GM18526 (cell line): ENCODE data around the gene DENND1A.

Experiments used
- POLR2A ChIP-seq: IDR thresholded peaks from 3 replicates; pipeline ENCODE4 v1.6.1; 2011; ENCODE audit not compliant: insufficient read length; ENCODE audit errors: extremely low read depth

Gene DENND1A

DNA sequence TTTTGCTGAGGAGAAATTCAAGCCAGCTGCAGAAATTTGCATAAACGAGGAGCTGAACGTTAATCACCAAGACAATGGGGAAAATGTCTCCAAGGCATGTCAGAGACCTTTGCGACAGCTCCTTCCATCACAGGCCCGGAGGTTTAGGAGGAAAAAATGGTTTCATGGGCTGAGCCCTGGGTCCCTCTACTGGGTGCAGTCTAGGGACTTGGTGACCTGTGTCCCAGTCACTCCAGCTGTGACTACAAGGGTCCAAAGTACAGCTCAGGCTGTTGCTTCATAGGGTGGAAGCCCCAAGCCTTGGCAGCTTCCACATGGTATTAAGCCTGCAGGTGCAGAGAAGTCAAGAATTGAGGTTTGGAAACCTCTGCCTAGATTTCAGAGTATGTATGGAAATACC, 207.5 kb downstream of the DENND1A start:
- TF ChIP-seq POLR2A = no peak

DNA sequence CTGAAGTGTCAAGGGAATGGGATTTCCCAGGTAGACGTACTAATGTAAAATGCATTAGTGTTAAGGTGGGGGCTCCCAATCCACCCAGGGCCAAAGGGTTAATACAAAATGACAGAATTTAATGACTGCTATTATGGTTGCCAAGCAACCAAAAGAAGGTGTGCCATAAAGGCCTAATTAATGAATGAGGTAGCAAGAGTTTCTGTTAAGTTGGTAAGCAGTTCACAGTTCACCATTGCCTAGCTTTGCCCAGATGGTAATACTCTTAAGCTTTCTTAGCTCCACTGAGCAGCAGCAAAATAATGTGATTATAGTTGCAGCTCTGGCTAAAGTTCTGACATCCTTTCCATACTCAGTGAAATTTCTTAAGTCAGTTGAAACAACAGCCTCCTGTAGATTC, 211.7 kb downstream of the DENND1A start:
- no peak for TF ChIP-seq POLR2A

- TF ChIP-seq POLR2A = no peak
Measured at GRCh38 chr9:123717581-123718175, 212.2 kb downstream of the DENND1A start.

GRCh38 chr9:123716339-123716945, 213.5 kb downstream of the DENND1A start:
- no peak for TF ChIP-seq POLR2A

GRCh38 chr9:123715258-123715657, 214.7 kb downstream of the DENND1A start:
- TF ChIP-seq POLR2A = no peak

DNA sequence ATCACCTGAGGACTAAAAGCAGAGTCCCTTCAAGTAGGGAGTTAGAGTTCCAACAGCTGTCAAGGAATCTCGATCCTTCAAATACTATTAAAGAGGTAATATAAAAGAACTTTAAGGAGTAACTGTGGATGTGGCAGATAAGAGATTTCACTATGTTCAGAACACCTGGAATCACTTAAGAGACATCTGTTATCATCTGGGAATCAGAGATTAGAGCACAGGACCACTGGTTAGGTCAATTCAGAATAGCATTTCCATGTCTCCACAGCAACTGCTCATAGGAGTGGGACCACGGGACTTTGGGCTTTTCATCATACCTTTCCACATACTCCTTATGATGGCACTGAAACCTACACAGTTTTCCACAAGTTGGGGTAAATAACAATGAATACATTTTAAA, 216.6 kb downstream of the DENND1A start:
- no peak for TF ChIP-seq POLR2A

DNA sequence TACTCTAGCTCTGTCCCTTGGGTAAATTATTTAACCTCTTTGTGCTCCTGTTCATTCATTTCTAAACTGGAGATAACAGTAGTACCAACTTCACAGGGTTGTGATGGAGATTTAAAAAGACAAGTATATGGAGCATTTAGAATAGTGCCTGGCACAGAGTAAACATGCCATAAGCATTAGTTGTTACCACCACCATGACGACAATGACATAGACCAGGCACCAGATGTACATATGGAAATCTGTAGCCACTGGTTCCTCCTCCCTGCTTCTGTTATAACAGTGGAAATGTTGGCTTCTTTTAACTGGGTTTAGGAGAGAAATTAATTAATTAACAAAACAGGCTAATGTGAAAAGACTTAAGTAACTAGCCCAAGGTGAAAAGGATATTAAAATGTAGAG, 217.5 kb downstream of the DENND1A start:
- TF ChIP-seq POLR2A = no peak

DNA sequence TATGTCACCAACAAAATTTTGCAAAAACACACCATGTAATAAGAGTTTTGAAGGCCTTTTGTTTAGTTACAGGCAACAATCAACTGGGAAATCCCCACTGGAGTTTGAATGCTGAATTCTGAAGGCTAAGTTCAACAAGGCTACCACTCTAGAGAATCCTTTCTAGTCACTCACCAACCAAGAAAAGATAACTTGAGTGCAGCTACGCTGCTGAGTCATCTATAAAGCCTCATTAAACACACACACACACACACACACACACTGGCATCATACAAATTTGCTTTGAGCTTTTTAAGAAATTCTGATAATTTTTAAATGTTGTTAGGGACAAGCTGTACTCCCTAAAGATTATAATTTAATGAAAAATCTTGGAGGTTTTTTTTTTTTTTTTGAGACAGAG, 219.6 kb downstream of the DENND1A start:
- TF ChIP-seq POLR2A = no peak

DNA sequence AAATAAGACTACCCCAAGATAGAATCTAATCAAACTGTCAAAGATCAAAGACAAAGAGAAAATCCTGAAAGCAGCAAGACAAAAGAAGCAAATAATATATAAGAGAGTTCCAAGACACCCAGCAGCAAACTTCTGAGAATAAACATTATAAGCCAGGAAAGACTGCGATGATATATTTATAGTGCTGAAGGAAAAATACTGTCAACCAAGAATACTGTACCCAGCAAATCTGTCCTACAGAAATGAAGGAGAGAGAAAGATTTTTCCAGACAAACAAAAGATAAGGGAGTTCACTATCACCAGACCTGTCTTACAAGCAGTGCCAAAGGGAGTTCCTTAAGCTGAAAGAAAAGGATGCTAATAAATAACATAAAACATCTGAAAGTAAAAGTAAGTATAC, 227.4 kb downstream of the DENND1A start:
- no peak for TF ChIP-seq POLR2A

- TF ChIP-seq POLR2A = no peak
Measured at GRCh38 chr9:123697686-123698085, 232.2 kb downstream of the DENND1A start.

GRCh38 chr9:123696476-123696875, 233.4 kb downstream of the DENND1A start:
- no peak for TF ChIP-seq POLR2A

- no peak for TF ChIP-seq POLR2A
Measured at GRCh38 chr9:123695386-123695785, 234.5 kb downstream of the DENND1A start.

- no peak for TF ChIP-seq POLR2A
Measured at GRCh38 chr9:123691765-123692303, 238.1 kb downstream of the DENND1A start.

DNA sequence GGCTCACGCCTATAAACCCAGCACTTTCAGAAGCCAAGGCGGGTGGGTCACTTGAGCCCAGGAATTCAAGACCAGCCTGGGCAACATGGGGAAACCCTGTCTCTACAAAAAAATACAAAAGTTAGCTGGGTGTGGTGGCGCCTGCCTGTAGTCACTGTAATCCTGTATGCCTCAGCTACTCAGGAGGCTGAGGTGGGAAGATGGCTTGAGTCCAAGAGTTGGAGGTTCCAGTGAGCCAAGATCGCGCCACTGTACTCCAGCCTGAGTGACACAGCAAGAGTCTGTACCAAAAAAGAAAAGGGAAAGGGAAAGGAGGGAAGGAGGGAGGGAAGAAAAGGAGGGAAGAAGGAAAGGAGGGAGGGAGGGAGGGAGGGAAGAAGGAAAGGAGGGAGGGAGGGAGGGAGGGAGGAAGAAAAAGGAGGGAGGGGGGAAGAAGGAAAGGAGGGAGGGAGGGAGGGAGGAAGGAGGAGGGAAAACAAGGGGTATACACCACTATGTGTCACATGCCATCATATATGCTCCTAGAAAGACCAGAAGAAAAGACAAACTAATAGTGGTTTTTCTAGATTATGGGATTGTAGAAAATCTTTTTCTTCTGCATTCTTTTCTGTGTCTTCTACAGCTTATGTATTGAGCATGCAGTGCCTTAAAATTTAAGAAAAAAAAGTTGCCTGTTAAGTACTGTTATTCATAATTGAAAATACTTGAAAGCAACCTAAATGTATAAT, 240.1 kb downstream of the DENND1A start:
- TF ChIP-seq POLR2A = no peak

DNA sequence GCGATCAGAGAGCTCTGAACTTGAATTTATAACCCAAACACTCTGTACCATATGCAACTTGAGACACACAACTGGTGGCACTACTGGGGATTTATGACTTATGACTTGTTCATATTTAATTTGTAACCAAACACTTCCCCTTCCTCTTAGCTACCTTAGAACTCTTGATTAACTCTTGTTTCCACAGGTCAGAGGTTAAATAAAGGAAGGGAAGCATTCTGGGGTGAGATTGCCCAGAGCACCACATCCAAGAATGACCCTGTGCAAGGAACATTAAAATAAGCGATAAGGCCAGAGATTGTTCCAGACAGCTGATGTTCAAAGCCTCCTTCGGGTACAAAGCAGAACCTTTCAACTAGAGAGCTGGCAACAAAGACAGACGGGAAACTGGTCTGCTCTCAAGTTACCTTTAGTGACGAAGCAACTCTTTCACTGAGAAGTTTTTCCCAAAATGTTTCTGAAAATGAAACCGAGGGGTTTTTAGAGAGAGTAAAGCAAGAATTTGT, 242.6 kb downstream of the DENND1A start:
- TF ChIP-seq POLR2A = no peak

DNA sequence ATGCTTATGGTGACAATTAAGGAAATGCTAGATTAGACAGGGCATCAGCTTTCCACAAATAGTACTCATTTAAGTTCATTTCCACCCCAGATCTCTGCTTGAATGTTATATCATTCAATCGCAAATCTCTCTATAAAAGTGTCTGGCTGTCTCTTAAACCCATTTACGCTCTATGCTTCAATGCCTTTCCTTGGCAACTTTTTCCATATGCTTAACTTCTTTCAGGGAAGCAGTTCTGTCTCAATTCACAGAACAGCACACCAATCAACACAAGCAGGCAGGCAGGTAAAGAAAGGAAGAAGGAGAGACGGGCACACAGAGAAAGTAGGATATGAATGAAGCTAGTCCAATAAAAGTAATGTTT, 243.1 kb downstream of the DENND1A start:
- no peak for TF ChIP-seq POLR2A

GRCh38 chr9:123686131-123686828, 243.6 kb downstream of the DENND1A start:
- no peak for TF ChIP-seq POLR2A
